IPS-20b (cell line): ENCODE measurements around the gene MBOAT2.

Experiments used
- H3K27ac ChIP-seq: one replicate; pipeline ENCODE4 v1.5.1; 2013; ENCODE audit warnings: low read length
- H3K27me3 ChIP-seq: 2 replicates; pipeline ENCODE4 v1.6.1; 2013; ENCODE audit warnings: mild to moderate bottlenecking, low read length, inconsistent platforms; ENCODE audit not compliant: insufficient read depth
- H3K36me3 ChIP-seq: 2 replicates; pipeline ENCODE4 v1.6.1; 2013; ENCODE audit warnings: low read depth, mild to moderate bottlenecking, inconsistent platforms, low read length, moderate library complexity; ENCODE audit not compliant: insufficient read depth
- H3K4me1 ChIP-seq: 2 replicates; pipeline ENCODE4 v1.6.1; 2013; ENCODE audit warnings: mild to moderate bottlenecking, control low read depth, inconsistent platforms, low read length, moderate library complexity; ENCODE audit not compliant: insufficient read depth
- H3K4me3 ChIP-seq: 2 replicates; pipeline ENCODE4 v1.5.1; 2013; ENCODE audit warnings: mild to moderate bottlenecking, low read length, inconsistent platforms
- H3K9ac ChIP-seq: 2 replicates; pipeline ENCODE4 v1.6.1; 2013; ENCODE audit warnings: low read depth, mild to moderate bottlenecking, inconsistent platforms, low read length, moderate library complexity
- H3K9me3 ChIP-seq: 2 replicates; pipeline ENCODE4 v1.6.1; 2013; ENCODE audit warnings: mild to moderate bottlenecking, low read depth, low read length, inconsistent platforms; ENCODE audit not compliant: insufficient read depth

Gene MBOAT2

DNA sequence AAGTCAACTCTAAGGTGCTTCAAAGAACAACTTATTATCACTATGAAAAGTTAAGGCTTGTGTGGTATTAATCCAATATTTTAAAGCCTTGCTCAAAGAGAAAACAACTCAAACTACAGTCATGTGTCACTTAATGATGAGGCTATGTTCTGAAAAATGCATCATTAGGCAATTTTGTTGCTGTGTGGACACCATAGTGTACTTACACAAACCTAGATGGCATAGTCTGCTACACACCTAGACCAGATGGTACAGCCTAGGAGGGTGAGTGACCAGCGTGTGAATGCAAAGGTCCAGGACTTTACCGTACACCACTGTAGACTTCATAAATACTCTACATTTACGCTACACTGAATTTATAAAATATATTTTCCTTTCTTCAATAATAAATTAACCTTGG lies 3.0 kb downstream of the MBOAT2 start:
- Histone ChIP-seq H3K27ac (no peak overlapping the region), H3K4me1 (peaks cover 37% of the 10 kb centered on the region), H3K9me3 (no peaks in the 10 kb centered on the region), H3K9ac (no peak overlapping the region), H3K36me3 (no peaks in the 10 kb centered on the region), H3K27me3 (peaks cover 18% of the 10 kb centered on the region), H3K4me3 (no peak overlapping the region)

GRCh38 chr2:8999797-9000196 lies 3.7 kb downstream of the MBOAT2 start:
- no peak overlapping the region for H3K9ac ChIP-seq
- H3K4me3 ChIP-seq: no peak overlapping the region
- peaks cover 34% of the 10 kb centered on the region for H3K4me1 ChIP-seq
- peaks cover 18% of the 10 kb centered on the region for H3K27me3 ChIP-seq
- H3K36me3 ChIP-seq: no peaks in the 10 kb centered on the region
- no peaks in the 10 kb centered on the region for H3K9me3 ChIP-seq
- H3K27ac ChIP-seq: no peak overlapping the region

DNA sequence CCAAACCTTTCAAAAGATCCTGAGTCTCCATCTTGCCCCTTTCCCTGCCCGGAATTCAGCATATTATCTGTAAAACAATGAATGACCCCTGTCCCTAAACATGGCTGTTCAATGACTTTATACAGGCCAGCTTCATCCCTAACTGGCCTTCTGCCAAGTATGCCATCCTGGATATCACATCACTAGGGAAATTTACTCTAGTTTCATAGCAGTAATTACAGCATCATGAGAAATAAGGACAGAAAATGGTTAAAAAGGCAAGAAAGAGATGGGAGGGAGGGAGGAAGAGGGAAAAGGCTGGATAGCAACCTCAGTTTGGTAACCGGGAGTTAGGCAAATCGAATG lies 4.4 kb downstream of the MBOAT2 start:
- peaks cover 18% of the 10 kb centered on the region for H3K27me3 ChIP-seq
- no peak overlapping the region for H3K4me3 ChIP-seq
- peaks cover 31% of the 10 kb centered on the region for H3K4me1 ChIP-seq
- no peaks in the 10 kb centered on the region for H3K36me3 ChIP-seq
- H3K9me3 ChIP-seq: no peaks in the 10 kb centered on the region
- H3K27ac ChIP-seq: no peak overlapping the region
- H3K9ac ChIP-seq: no peak overlapping the region

DNA sequence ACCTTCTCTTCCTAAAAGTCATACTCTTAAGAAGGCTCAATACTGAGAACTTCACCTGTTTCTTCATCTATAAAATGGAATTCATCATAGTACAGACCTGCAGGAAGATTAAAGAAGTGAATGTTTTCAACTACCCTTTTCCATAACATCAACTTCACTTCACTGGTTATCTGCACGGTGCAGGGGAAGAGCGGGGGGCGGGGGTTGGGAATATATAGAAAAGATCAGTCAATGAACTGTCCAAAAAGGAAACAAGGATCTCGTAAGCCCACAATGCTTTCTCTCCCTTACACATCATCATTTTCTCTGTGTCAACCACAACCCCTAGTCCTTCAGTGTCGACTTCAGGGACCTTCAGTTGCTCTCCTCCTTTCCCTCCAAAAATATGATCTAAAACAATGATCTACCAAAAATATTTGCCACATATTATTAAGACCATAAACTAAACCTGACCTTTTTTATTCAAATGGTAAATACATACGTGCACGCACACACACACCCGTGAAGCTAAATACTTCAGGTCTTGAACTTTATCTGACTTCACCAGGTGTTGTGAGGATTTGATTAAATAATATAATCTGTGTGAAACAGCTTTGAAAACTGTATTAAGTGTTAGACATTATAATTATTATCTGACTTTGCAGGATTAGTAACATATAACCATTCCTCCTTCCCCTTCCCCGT lies 4.9 kb downstream of the MBOAT2 start:
- no peak overlapping the region for H3K9ac ChIP-seq
- peaks cover 18% of the 10 kb centered on the region for H3K27me3 ChIP-seq
- H3K4me1 ChIP-seq: peaks cover 31% of the 10 kb centered on the region
- H3K9me3 ChIP-seq: no peaks in the 10 kb centered on the region
- H3K4me3 ChIP-seq: no peak overlapping the region
- no peak overlapping the region for H3K27ac ChIP-seq
- H3K36me3 ChIP-seq: no peaks in the 10 kb centered on the region

DNA sequence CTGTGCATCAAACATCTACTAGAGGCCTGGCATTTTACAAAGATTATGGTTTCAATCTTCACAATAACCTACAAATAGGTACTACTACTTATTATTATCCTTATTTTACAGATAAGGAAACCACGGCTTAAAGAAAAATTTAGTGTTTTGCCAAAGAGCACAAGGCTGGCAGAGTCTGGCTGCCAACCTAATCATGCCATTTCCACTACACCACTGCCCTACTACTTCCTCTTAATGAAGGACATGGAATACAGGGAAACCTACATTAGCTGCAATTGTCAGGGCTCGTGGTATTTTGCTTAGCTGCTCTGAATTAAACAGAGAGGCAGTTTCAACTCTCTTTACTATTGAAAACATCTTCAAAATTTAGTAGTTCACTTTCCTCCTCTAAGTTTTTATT lies 5.9 kb downstream of the MBOAT2 start:
- H3K4me3 ChIP-seq: no peak overlapping the region
- H3K27ac ChIP-seq: no peak overlapping the region
- H3K9ac ChIP-seq: no peak overlapping the region
- H3K4me1 ChIP-seq: peaks cover 31% of the 10 kb centered on the region
- H3K36me3 ChIP-seq: no peaks in the 10 kb centered on the region
- no peaks in the 10 kb centered on the region for H3K9me3 ChIP-seq
- H3K27me3 ChIP-seq: peaks cover 16% of the 10 kb centered on the region

GRCh38 chr2:8997108-8997507 lies 6.4 kb downstream of the MBOAT2 start:
- no peaks in the 10 kb centered on the region for H3K9me3 ChIP-seq
- H3K4me3 ChIP-seq: no peak overlapping the region
- H3K4me1 ChIP-seq: peaks cover 27% of the 10 kb centered on the region
- no peaks in the 10 kb centered on the region for H3K36me3 ChIP-seq
- peaks cover 11% of the 10 kb centered on the region for H3K27me3 ChIP-seq
- no peak overlapping the region for H3K9ac ChIP-seq
- no peak overlapping the region for H3K27ac ChIP-seq

DNA sequence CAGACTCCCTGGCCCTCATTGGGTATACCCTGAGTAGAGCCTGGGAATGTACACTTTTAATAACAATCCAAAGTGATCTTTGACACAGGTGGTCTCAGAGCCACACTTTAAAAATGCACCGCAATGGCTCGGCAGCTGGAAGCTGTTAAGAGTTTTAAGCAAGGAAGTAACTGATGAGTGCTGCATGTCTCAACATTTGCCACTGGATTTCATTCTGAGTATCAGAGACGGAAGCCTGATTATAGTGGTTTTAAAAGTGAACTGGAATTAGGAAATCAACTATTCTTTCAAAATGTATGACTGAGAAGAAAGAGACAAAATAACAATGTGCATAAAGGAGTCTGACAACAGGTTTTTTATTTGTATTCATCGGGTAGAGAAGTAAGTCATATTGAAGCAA lies 7.5 kb downstream of the MBOAT2 start:
- no peak overlapping the region for H3K9ac ChIP-seq
- H3K4me1 ChIP-seq: peaks cover 24% of the 10 kb centered on the region
- peaks cover under 1% of the 10 kb centered on the region; the same call in 1 of the 2 replicates for H3K27me3 ChIP-seq
- no peak overlapping the region for H3K4me3 ChIP-seq
- no peaks in the 10 kb centered on the region for H3K36me3 ChIP-seq
- H3K9me3 ChIP-seq: no peaks in the 10 kb centered on the region
- H3K27ac ChIP-seq: no peak overlapping the region

DNA sequence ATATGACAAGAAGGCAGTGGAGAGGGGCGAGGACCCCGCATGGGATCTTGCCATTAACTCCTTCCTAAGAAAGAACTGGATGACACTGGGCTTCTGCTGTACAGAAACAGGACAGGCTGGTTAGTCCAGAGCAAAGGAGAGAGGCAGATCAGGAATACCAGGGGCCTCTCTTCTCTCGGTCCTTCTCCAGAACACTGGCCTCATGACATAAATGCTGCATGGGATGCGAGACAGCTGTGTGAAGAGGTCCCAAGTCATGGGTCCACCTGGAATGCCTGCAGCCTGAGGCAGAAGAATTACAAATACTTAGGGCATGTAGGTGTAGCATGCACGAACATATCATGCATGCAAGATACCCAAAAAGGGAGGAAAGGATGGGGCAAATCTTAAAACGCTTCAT lies 9.1 kb downstream of the MBOAT2 start:
- Histone ChIP-seq H3K9ac (no peak overlapping the region), H3K4me3 (no peak overlapping the region), H3K27me3 (no peaks in the 10 kb centered on the region), H3K4me1 (peaks cover 22% of the 10 kb centered on the region), H3K36me3 (no peaks in the 10 kb centered on the region), H3K9me3 (no peaks in the 10 kb centered on the region), H3K27ac (no peak overlapping the region)

GRCh38 chr2:8993902-8994278 lies 9.6 kb downstream of the MBOAT2 start:
- Histone ChIP-seq H3K9me3 (no peaks in the 10 kb centered on the region), H3K9ac (no peak overlapping the region), H3K36me3 (no peaks in the 10 kb centered on the region), H3K27ac (no peak overlapping the region), H3K27me3 (no peaks in the 10 kb centered on the region), H3K4me1 (peaks cover 17% of the 10 kb centered on the region), H3K4me3 (no peak overlapping the region)

DNA sequence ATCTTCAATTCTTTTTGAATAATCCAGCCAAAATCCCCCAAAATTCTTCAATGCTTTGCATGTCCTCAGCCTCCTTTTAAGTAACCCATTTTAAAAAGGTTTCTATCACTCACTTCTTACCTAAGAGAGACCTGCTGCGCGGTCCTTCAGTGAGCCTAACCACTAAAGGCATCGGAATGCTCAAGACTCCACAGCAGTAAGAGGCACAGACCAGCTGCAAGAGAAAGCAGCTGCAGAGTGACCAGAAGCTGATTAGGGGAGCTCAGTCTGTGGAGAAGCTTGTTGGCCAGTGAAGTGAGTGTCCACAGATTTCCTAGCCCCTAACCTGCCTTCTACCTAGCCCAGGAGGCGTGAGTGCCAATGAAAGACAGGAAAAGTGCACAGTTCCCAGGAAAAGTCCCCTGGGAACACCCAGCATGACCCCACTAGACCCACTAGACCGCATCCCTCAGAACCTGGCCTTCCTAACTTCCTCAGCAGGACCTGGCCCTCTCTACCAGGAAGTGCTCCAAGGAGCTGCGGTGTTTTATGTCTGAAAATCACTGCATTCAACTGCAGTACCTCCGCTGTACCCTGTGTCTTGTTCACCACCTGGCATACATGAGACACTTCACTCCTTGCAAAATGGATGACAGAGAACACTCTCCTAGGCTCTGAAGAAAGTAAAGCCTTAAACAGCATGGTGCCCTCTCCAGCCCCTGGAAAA lies 10.1 kb downstream of the MBOAT2 start:
- peaks cover 14% of the 10 kb centered on the region for H3K4me1 ChIP-seq
- H3K27me3 ChIP-seq: no peaks in the 10 kb centered on the region
- H3K36me3 ChIP-seq: no peaks in the 10 kb centered on the region
- no peak overlapping the region for H3K4me3 ChIP-seq
- H3K9me3 ChIP-seq: no peaks in the 10 kb centered on the region
- H3K27ac ChIP-seq: no peak overlapping the region
- no peak overlapping the region for H3K9ac ChIP-seq

DNA sequence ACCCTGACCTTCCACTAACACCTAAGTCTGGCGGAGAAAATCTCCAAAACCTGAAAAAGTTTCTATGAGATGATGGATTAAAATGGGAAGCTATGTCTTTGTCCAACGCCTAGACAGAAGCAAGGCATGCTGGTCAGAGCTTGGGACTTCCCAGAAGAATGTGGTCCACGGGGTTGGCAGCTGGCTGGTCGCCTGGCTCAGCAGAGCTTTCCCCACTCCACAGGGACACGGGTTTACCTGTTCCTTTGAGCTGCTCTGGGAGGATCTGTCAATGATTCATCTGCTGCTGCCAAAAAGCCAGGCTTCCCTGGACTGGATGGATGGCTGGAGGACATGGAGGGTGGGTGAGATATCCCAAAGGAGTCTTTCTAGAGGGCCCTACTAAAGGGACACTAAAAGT lies 10.8 kb downstream of the MBOAT2 start:
- Histone ChIP-seq H3K9me3 (no peaks in the 10 kb centered on the region), H3K9ac (no peak overlapping the region), H3K4me3 (no peak overlapping the region), H3K36me3 (no peaks in the 10 kb centered on the region), H3K27me3 (no peaks in the 10 kb centered on the region), H3K4me1 (peaks cover 14% of the 10 kb centered on the region), H3K27ac (no peak overlapping the region)

GRCh38 chr2:8989536-8990079 lies 13.9 kb downstream of the MBOAT2 start:
- peaks cover 4% of the 10 kb centered on the region; the same call in 1 of the 2 replicates for H3K4me1 ChIP-seq
- H3K27me3 ChIP-seq: no peaks in the 10 kb centered on the region
- H3K27ac ChIP-seq: no peak overlapping the region
- H3K9me3 ChIP-seq: no peaks in the 10 kb centered on the region
- no peaks in the 10 kb centered on the region for H3K36me3 ChIP-seq
- no peak overlapping the region for H3K9ac ChIP-seq
- no peak overlapping the region for H3K4me3 ChIP-seq
